Body of pancreas (tissue), 4 donors: ENCODE data around the gene EPSTI1. TPM values are rescaled to one million over a fixed set of nuclear protein-coding genes. Genes with fewer than 3 reads are reported as not detected.

Experiments
- ATAC-seq: fragments of 150-250 bp; one replicate; pipeline ENCODE4 v1.9.1; 2016
- DNase-seq, 4 donors: peaks; one replicate each; pipeline ENCODE4 v3.0.0-alpha.2; 2019
- H3K27ac ChIP-seq, 4 donors: fragments of 200-600 bp; sonication (generic); 1 replicate in 3 of 4; 2 replicates in 1 of 4; pipeline versions ENCODE4 v1.5.1 to v1.6.1; 2016 to 2019; ENCODE audit warnings: mild to moderate bottlenecking in 1 of 4, mixed read lengths in 1 of 4, moderate library complexity in 1 of 4
- H3K27me3 ChIP-seq, 2 donors: fragments of 200-600 bp; sonication (generic); one replicate each; pipeline ENCODE4 v1.6.0; 2016; ENCODE audit warnings: mild to moderate bottlenecking in 1 of 2
- H3K36me3 ChIP-seq, 2 donors: fragments of 200-600 bp; sonication (generic); replicated peaks in 1 of 2; 2 replicates each; pipeline ENCODE4 v1.5.1; 2016; ENCODE audit warnings: low read depth in 2 of 2; ENCODE audit not compliant: insufficient read depth in 1 of 2
- H3K4me1 ChIP-seq: fragments of 200-600 bp; sonication (generic); one replicate; pipeline ENCODE4 v1.6.0; 2016
- H3K4me3 ChIP-seq, 2 donors: fragments of 200-600 bp; sonication (generic); 1 replicate in 1 of 2; 2 replicates in 1 of 2; pipeline ENCODE4 v1.5.1; 2016 to 2019
- H3K9me3 ChIP-seq, 3 donors: fragments of 200-600 bp; sonication (generic); 1 replicate in 2 of 3; 2 replicates in 1 of 3; pipeline ENCODE4 v1.5.1; 2016
- CTCF ChIP-seq, 7 experiments: fragments of 450-650 bp in 4 of 7; fragments of 200-600 bp in 3 of 7; sonication (generic) in 3 of 7; IDR thresholded peaks; one replicate each; pipeline ENCODE4 v1.5.1; 2016 to 2019; ENCODE audit warnings: antibody characterized with exemption in 7 of 7
- POLR2A ChIP-seq, 3 donors: fragments of 450-650 bp; IDR thresholded peaks; one replicate each; pipeline ENCODE4 v1.6.1; 2016; ENCODE audit warnings: antibody characterized with exemption in 3 of 3, mild to moderate bottlenecking in 2 of 3
- WGBS, 2 donors: methylation state at CpG; one replicate each; pipeline ENCODE4 v1.1.5; 2017; 5-methylcytosine and 5-hydroxymethylcytosine counted together
- intact Hi-C: fragments of 100-400 bp; cut with DNase I; formaldehyde crosslinking; loops from one replicate; pipeline ENCODE4 v1.15.1; 2023
- total RNA-seq, 2 donors: library from RNA; depleted of rRNA; stranded (reverse); fragments of >200 nt; gene quantifications; one replicate each; pipeline ENCODE4 v1.1.0, GENCODE V29; 2016

Gene EPSTI1
- total RNA-seq, 2 donors from 2014 or later: 1.6 to 6.6 TPM

GRCh38 chr13:42894765-42895243, 97.2 kb downstream of the EPSTI1 start:
- no peak for TF ChIP-seq CTCF (IDR thresholded peaks at IDR 0.05)
- no peak for TF ChIP-seq POLR2A (IDR thresholded peaks at IDR 0.05)
- intact Hi-C loops: no loop called here
- H3K4me3 ChIP-seq: no peak overlapping the region
- 8 to 17% methylated on average over 4 of the region's 4 CpGs for WGBS, 2 donors
- peak; percentile 22 to 49 (median 32) for DNase-seq
- H3K4me1 ChIP-seq: peaks cover 8% of the 10 kb centered on the region
- H3K36me3 ChIP-seq: no peaks in the 10 kb centered on the region
- peak; percentile 38 for ATAC-seq
- no peaks in the 10 kb centered on the region for H3K27me3 ChIP-seq
- peak overlapping the region in 2 of 4 donors; percentile 9 to 39 for H3K27ac ChIP-seq
- H3K9me3 ChIP-seq: no peaks in the 10 kb centered on the region

- no peak for DNase-seq
- intact Hi-C loops: no loop called here
- H3K4me3 ChIP-seq: no peak overlapping the region
- peaks cover 8% of the 10 kb centered on the region for H3K4me1 ChIP-seq
- no peaks in the 10 kb centered on the region for H3K36me3 ChIP-seq
- H3K9me3 ChIP-seq: no peaks in the 10 kb centered on the region
- no peak overlapping the region for H3K27ac ChIP-seq
- no peaks in the 10 kb centered on the region for H3K27me3 ChIP-seq
- WGBS, 2 donors: 16 to 31% methylated on average over 1 of the region's 1 CpG
- TF ChIP-seq POLR2A (IDR thresholded peaks at IDR 0.05): no peak
- no peak for TF ChIP-seq CTCF (IDR thresholded peaks at IDR 0.05)
- no peak for ATAC-seq
These were observed 98.8 kb downstream of the EPSTI1 start for GRCh38 chr13:42893214-42893671.

- intact Hi-C loops: no loop called here
- ATAC-seq: no peak
- Histone ChIP-seq H3K36me3 (no peaks in the 10 kb centered on the region), H3K27ac (no peak overlapping the region), H3K9me3 (no peaks in the 10 kb centered on the region), H3K27me3 (no peaks in the 10 kb centered on the region), H3K4me3 (no peak overlapping the region), H3K4me1 (peaks cover 8% of the 10 kb centered on the region)
- TF ChIP-seq POLR2A (IDR thresholded peaks at IDR 0.05) (no peak), CTCF (IDR thresholded peaks at IDR 0.05) (no peak)
- no peak for DNase-seq
- WGBS, 2 donors: 67 to 72% methylated on average over 3 of the region's 3 CpGs
These were observed 99.3 kb downstream of the EPSTI1 start for GRCh38 chr13:42892760-42893159.

- H3K9me3 ChIP-seq: no peaks in the 10 kb centered on the region
- no peak for ATAC-seq
- intact Hi-C loops: no loop called here
- no peak overlapping the region for H3K27ac ChIP-seq
- no peak overlapping the region for H3K4me3 ChIP-seq
- WGBS, 2 donors: 82 to 85% methylated on average over 3 of the region's 3 CpGs
- peaks cover 8% of the 10 kb centered on the region for H3K4me1 ChIP-seq
- no peak for TF ChIP-seq CTCF (IDR thresholded peaks at IDR 0.05)
- TF ChIP-seq POLR2A (IDR thresholded peaks at IDR 0.05): no peak
- no peak for DNase-seq
- no peaks in the 10 kb centered on the region for H3K27me3 ChIP-seq
- no peaks in the 10 kb centered on the region for H3K36me3 ChIP-seq
These were observed 100.5 kb downstream of the EPSTI1 start for GRCh38 chr13:42891591-42891990.

GRCh38 chr13:42885325-42885724, 106.7 kb downstream of the EPSTI1 start:
- no peak for TF ChIP-seq POLR2A (IDR thresholded peaks at IDR 0.05)
- TF ChIP-seq CTCF (IDR thresholded peaks at IDR 0.05): no peak
- no peaks in the 10 kb centered on the region for H3K9me3 ChIP-seq
- no peaks in the 10 kb centered on the region for H3K27me3 ChIP-seq
- H3K4me3 ChIP-seq: no peak overlapping the region
- 84 to 88% methylated on average over 8 of the region's 8 CpGs for WGBS, 2 donors
- intact Hi-C loops: no loop called here
- no peak for DNase-seq
- H3K36me3 ChIP-seq: no peaks in the 10 kb centered on the region
- H3K4me1 ChIP-seq: no peaks in the 10 kb centered on the region
- no peak for ATAC-seq
- no peak overlapping the region for H3K27ac ChIP-seq
